ENCODE measurements around the gene C1orf116.

The C1orf116 gene

GRCh38 chr1:207069858-207070506 is 37.4 kb upstream of the C1orf116 start:
- TF ChIP-seq, protein P1, sequence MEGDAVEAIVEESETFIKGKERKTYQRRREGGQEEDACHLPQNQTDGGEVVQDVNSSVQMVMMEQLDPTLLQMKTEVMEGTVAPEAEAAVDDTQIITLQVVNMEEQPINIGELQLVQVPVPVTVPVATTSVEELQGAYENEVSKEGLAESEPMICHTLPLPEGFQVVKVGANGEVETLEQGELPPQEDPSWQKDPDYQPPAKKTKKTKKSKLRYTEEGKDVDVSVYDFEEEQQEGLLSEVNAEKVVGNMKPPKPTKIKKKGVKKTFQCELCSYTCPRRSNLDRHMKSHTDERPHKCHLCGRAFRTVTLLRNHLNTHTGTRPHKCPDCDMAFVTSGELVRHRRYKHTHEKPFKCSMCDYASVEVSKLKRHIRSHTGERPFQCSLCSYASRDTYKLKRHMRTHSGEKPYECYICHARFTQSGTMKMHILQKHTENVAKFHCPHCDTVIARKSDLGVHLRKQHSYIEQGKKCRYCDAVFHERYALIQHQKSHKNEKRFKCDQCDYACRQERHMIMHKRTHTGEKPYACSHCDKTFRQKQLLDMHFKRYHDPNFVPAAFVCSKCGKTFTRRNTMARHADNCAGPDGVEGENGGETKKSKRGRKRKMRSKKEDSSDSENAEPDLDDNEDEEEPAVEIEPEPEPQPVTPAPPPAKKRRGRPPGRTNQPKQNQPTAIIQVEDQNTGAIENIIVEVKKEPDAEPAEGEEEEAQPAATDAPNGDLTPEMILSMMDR (conservative IDR thresholded peaks at IDR 0.05; ENCODE audit: low read depth, low read length), result no peak
- no peak overlapping the region for H3K4me3 ChIP-seq (ENCODE audit: low read length)
- DNase-seq (ENCODE audit: low read depth), result no peak

GRCh38 chr1:207069061-207069460 is 36.5 kb upstream of the C1orf116 start:
- no peak overlapping the region for H3K4me3 ChIP-seq (ENCODE audit: low read length)
- no peak for DNase-seq (ENCODE audit: low read depth)
- TF ChIP-seq, protein P1 (conservative IDR thresholded peaks at IDR 0.05; ENCODE audit: low read depth, low read length), result no peak

- DNase-seq (ENCODE audit: low read depth), result no peak
- TF ChIP-seq, protein P1 (conservative IDR thresholded peaks at IDR 0.05; ENCODE audit: low read depth, low read length), result no peak
- H3K4me3 ChIP-seq (ENCODE audit: low read length), result no peak overlapping the region
These were observed 35.1 kb upstream of the C1orf116 start for GRCh38 chr1:207067665-207068064.

- TF ChIP-seq, protein P1 (conservative IDR thresholded peaks at IDR 0.05; ENCODE audit: low read depth, low read length), result no peak
- H3K4me3 ChIP-seq (ENCODE audit: low read length), result no peak overlapping the region
- no peak for DNase-seq (ENCODE audit: low read depth)
These were observed 34.6 kb upstream of the C1orf116 start for GRCh38 chr1:207067185-207067584.

GRCh38 chr1:207064561-207064960 is 32.0 kb upstream of the C1orf116 start:
- no peak for DNase-seq (ENCODE audit: low read depth)
- H3K4me3 ChIP-seq (ENCODE audit: low read length), result no peak overlapping the region
- TF ChIP-seq, protein P1 (conservative IDR thresholded peaks at IDR 0.05; ENCODE audit: low read depth, low read length), result no peak

- no peak overlapping the region for H3K4me3 ChIP-seq (ENCODE audit: low read length)
- no peak for DNase-seq (ENCODE audit: low read depth)
- TF ChIP-seq, protein P1 (conservative IDR thresholded peaks at IDR 0.05; ENCODE audit: low read depth, low read length), result no peak
These were observed 30.5 kb upstream of the C1orf116 start for GRCh38 chr1:207063014-207063413.

DNA sequence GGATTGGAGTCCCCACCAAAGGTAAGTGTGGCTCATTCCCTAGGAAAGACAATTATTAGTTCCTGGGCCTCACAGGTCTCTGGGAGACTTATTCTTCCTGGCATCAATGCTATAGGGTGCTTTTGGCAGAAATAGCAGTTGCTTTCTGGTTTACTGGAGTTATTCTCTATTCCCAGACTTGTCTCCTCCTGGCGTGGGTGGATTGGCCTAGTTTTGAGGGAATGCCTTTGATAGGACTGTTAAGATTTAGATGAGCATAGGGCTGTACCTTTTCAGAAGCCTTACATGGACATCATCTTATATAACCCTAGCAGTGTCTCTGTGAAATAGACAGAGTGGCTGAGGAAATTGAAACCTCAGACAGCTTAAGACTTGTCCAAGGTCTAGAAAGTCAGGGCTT is 29.5 kb upstream of the C1orf116 start:
- TF ChIP-seq, protein P1 (conservative IDR thresholded peaks at IDR 0.05; ENCODE audit: low read depth, low read length), result no peak
- H3K4me3 ChIP-seq (ENCODE audit: low read length), result no peak overlapping the region
- DNase-seq (ENCODE audit: low read depth), result no peak

Data from retinal pigment epithelial cell (primary cell).